ENCODE results near the gene RBPJ.
A peak's percentile ranks its signal among the peaks of the same experiment; 100 is the strongest.
"Not testable (repeated sequence)": the region's sequence is repeated elsewhere in the genome, so short reads cannot be mapped to it uniquely, and the experiment has no call there.

Gene RBPJ

GRCh38 chr4:26302031-26302899, 18.5 kb upstream of the RBPJ start:
- no peak for DNase-seq

- DNase-seq = no peak
Observed at GRCh38 chr4:26303008-26303407, 17.8 kb upstream of the RBPJ start.

GRCh38 chr4:26307037-26307800, 13.6 kb upstream of the RBPJ start:
- no peak for DNase-seq

GRCh38 chr4:26308568-26308967, 12.2 kb upstream of the RBPJ start:
- no peak for DNase-seq

GRCh38 chr4:26310264-26310663, 10.6 kb upstream of the RBPJ start:
- no peak for DNase-seq

- DNase-seq = no peak
Observed at GRCh38 chr4:26311633-26312032, 9.2 kb upstream of the RBPJ start.

- DNase-seq = not testable (repeated sequence)
Observed at GRCh38 chr4:26315316-26315932, 5.4 kb upstream of the RBPJ start.

- no peak for DNase-seq
Observed at GRCh38 chr4:26317766-26318165, 3.0 kb upstream of the RBPJ start.

GRCh38 chr4:26319467-26319948, 1.3 kb upstream of the RBPJ start:
- peak; percentile 96 for DNase-seq

GRCh38 chr4:26319949-26320537, 771 bp upstream of the RBPJ start:
- no peak for DNase-seq

GRCh38 chr4:26321373-26322221, 783 bp downstream of the RBPJ start:
- DNase-seq = no peak

GRCh38 chr4:26322346-26322745, 1.5 kb downstream of the RBPJ start:
- DNase-seq = no peak

- no peak for DNase-seq
Observed at GRCh38 chr4:26323821-26324220, 3.0 kb downstream of the RBPJ start.

- DNase-seq = no peak
Observed at GRCh38 chr4:26325191-26325590, 4.4 kb downstream of the RBPJ start.

- DNase-seq = no peak
Observed at GRCh38 chr4:26326791-26327190, 6.0 kb downstream of the RBPJ start.

GRCh38 chr4:26330186-26330787, 9.5 kb downstream of the RBPJ start:
- DNase-seq = peak; percentile 31

GRCh38 chr4:26330946-26331345, 10.1 kb downstream of the RBPJ start:
- no peak for DNase-seq

GRCh38 chr4:26331380-26331950, 10.7 kb downstream of the RBPJ start:
- no peak for DNase-seq

GRCh38 chr4:26334366-26334765, 13.6 kb downstream of the RBPJ start:
- no peak for DNase-seq

GRCh38 chr4:26337612-26338011, 16.8 kb downstream of the RBPJ start:
- DNase-seq = no peak

- DNase-seq = no peak
Observed at GRCh38 chr4:26342328-26343037, 21.7 kb downstream of the RBPJ start.

Measured in NCI-H446 treated with DMSO at 0.1 percent for 48 hours (cell line).